ENCODE results near the gene ROS1.
A peak's percentile ranks its signal among the peaks of the same experiment; 100 is the strongest.
"Not testable (repeated sequence)": the region's sequence is repeated elsewhere in the genome, so short reads cannot be mapped to it uniquely, and the experiment has no call there.

Gene ROS1

DNA sequence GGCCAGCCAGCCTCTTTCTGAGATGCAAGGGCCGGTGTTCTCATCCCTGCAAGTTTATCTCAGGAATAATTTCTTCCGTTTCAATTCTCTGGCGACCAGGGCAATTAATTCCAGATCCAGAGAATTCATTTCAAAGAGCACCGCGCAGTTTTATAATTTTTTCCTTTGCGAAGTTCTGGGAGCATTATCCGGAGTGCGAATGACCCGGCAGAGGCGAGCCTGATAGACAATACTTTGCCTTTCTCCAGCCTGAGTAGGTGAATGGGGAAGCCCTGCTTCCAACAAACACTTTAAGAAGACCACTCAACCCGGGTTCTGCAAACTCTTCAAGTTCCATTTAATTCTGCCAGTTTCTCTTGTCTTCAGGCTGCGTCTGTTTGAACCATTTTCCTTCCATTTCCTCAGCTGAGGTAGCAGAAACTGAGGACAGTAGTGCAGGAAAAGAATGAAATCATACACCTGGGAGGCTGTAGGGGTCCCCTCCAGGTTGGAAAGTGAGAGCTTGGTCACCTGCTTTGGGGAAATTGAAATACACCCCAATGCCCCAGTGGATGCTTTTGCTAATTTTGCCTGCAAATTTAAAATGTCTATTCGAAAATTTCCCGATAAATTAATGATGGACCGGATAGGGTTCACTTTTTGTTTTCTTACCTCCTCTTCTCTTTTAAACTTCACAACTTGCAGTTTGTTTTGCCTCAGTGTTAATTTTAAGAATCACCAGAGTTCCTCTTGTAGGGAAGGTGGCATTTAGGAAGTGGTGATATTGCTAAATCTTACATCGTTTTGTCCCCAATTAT, 159.3 kb downstream of the ROS1 start:
- DNase-seq, result no peak

DNA sequence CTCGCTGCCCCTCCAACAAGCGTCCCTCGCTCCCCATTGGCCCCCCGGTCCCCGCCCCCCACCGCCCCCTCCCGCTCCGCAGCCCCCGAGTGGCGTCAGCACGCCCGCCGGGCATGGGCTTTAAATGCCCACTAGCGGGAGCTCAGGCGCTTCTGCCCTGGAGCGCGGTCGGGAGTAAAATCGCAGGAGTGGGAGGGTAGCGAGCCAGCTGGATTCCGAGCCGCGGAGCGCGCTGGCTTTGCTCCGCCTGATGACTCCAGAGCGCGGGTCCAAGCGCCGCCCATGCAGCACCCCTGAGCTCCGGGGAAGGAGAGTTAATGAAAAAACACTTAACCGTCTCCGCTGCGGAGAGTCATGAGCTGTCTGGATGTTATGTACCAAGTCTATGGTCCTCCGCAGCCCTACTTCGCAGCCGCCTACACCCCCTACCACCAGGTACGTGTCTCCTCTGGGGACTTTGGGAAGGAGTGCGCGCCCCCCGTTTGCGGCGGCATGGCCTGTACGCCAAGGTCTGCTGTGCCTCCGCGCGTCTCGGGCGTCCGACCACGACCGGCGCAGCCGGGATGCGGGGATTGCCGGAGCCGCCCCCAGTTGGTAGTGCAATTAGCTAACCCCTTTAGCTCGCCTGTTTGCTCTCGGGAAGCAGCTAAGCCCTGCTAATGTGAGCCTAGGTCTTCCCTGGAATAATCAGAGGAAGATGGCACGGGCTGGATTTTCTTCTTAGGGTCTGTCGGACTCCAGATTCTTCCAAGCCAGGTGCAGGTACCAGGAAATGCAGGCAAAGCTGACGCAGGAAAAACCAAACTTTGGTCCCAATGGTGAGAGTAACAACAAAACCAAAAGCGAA, 160.1 kb downstream of the ROS1 start, which contains the start of gene VGLL2:
TSS of gene VGLL2 (plus strand) at position 149 of the 847 bp plus-strand sequence. CDS start at position 355, 206 bp downstream.
- peak; percentile 79 for DNase-seq

DNA sequence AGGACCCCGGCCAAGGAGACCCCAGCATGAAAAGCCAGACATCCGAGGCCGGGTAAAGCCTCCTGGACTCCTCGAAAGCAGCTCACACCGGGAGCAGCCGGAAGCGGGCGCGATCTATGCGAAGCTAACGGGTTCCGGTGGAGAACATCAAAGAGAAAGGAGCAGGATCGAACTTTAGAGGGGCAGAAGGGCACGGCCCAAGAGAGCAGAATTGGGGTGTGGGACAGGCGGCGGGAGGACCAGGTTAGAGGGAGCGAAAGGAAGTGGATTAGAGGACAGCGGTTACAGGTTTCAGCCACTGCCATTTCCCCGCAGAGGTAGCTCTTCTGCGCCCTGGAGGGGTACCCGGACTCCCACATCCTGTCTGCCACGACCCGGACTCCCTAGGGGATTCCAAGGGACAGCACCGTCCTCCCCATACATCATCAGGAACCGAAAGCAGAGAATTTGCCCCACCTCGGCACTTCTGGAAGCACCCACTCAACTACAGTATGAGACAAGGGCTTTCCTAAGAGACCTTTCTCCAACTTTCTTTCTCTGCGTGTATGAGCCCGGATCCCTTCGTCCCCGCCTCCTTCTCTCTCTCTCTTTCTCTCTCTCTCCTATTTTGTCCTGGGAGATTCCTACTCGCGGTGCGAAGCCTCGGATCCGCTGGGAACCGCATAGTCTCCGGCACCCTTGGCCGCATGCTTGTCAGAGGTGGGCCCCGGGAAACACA, 160.9 kb downstream of the ROS1 start:
- DNase-seq, result peak; percentile 76

DNA sequence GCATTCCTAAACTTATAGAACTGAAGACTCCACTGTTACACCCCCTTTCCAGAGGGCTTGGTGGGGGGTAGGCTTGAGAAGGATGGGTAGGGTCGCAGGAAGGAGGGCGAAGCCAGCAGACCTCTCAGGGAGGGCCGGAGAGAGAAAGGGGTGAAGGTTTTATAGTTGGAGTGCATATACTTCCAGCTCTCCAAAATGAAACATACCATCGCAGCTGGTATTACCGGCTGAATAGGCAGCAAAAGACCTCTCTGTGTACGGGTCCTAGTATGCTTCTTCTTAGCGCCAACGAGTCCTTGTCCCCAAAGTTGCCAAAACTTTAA, 161.4 kb downstream of the ROS1 start:
- DNase-seq, result no peak

DNA sequence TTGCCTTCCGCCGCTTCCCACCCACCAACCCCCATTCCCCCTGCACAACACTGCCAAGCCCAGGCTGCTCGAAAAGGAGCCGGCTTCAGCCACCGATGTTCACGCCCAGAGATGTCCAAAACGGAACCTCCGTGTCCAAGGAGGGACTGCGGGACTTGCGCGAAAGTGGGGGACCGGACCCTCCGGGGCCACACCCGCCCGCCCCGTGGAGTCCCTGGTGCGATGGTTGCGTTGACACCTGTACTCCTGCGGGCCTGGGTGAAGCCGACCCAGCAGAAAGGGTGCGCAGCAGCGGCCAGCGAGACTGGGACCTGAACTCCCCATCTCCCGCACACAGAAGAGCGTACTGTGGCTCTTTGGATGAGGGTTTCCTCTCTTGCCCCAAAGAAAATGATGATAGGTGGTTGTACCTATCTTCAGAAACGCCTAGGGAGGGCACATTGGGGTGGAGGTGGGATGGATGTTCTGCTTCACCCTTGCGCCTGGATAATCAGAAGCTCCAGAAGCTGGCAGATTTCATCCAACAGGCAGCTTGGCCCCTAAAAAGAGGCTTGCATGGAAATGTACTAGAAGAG, 162.3 kb downstream of the ROS1 start:
- DNase-seq, result peak; percentile 28

DNA sequence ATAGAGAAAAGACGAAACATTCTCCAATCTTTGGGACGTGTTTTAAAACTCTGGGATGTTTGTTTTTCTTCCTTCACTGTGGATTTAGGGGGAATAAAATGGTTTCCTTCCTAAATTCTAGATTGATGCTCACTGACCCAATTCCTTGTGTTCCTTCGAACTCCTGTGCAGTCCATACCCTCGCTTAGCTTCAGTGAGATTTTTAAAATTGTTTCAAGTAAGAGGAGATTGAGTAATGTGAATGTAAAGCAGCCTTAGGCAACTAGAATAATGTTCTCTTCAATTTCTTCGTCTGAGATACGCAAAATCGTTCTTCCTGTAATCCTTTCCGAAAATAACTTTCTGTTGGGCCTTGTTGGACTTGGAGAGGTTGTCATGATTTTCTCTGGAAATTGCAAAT, 162.9 kb downstream of the ROS1 start:
- no peak for DNase-seq

DNA sequence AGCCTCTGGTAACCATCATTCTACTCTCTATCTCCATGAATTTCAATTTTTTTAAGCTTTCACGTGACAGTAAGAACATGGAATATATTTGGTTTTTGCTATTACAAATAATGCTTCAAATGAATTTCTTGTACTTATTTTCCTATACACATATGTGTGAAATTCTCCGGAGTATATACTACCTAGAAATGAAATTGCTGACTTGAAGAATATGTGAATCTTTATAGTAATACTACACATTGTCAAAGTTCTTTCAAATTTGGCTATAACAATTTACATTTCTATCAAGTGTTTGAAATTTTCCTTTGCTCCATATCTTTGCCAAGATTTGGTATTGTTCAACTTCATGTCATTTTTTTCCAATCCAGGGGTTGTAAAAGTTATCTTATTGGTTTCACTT, 172.0 kb downstream of the ROS1 start:
- no peak for DNase-seq

DNA sequence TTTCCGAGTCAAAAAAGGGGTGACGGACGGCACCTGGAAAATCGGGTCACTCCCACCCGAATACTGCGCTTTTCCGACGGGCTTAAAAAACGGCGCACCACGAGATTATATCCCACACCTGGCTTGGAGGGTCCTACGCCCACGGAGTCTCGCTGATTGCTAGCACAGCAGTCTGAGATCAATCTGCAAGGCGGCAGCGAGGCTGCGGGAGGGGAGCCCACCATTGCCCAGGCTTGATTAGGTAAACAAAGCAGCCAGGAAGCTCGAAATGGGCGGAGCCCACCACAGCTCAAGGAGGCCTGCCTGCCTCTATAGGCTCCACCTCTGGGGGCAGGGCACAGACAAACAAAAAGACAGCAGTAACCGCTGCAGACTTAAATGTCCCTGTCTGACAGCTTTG, 180.8 kb downstream of the ROS1 start:
- DNase-seq, result not testable (repeated sequence)

DNA sequence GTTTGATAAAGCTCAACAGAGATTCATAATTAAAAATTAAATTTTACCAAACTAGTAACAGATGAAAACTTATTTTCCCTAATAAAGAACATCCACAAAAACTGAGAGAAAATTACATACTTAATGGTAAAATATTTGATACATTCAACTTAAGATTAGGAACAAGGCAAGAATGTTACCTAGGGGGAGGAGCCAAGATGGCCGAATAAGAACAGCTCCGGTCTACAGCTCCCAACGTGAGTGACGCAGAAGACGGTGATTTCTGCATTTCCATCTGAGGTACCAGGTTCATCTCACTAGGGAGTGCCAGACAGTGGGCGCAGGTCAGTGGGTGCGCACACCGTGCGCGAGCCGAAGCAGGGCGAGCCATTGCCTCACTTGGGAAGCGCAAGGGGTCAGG, 181.2 kb downstream of the ROS1 start:
- DNase-seq, result not testable (repeated sequence)

Measured in right kidney (tissue), 1 donor.